K562 (cell line): Measurements from ENCODE around the gene PRKACG. TPM values are rescaled to one million over a fixed set of nuclear protein-coding genes. Genes with fewer than 3 reads are reported as not detected.

Source experiments
- ATAC-seq: fragments of 200-7000 bp; cut with Tn5 transposase; 3 replicates; pipeline ENCODE4 v1.9.1; 2020; ENCODE audit warnings: moderate library complexity
- BruUV-seq: library from RNA; stranded (reverse); fragments of 400-500 nt; replicated peaks from 2 replicates; lab custom pipeline; 2021; lab: Mats Ljungman, UMichigan
- CTCF ChIA-PET: fragments of 300-600 bp; formaldehyde crosslinking; extraction: SDS; loops from one replicate; lab custom pipeline; 2021; ENCODE audit warnings: low intra/inter-chr PET ratio; lab: Yijun Ruan, JAX
- POLR2A ChIA-PET: fragments of 300-600, 350-650 bp; sonication (Branson Sonifier 250); formaldehyde crosslinking; extraction: SDS; loops from one replicate; lab custom pipeline; 2021; ENCODE audit warnings: antibody characterized with exemption, inconsistent platforms; lab: Yijun Ruan, JAX
- DNase-seq, 4 experiments: peaks; one replicate each; pipeline versions ENCODE4 v3.0.0 to v3.0.0-alpha.2; 2011 to 2018; ENCODE audit warnings: low spot score in 3 of 4, mixed read lengths in 3 of 4; ENCODE audit errors: extremely low read depth in 1 of 4
- FAIRE-seq: peaks from 2 replicates; lab custom pipeline; 2011; peaks lifted over from hg19 to GRCh38; lab: Jason Lieb, UNC
- H2AFZ ChIP-seq: 2 replicates; pipeline ENCODE4 v1.6.0; 2011; ENCODE audit warnings: low read depth, low read length, control low read depth, inconsistent platforms
- H3K27ac ChIP-seq: fragments of 200-600 bp; 3 replicates; pipeline ENCODE4 v1.8.0; 2011; ENCODE audit warnings: low read depth, mild to moderate bottlenecking, control low read depth, inconsistent platforms, low read length, moderate library complexity, mixed read lengths; ENCODE audit errors: extremely low read depth
- H3K27me3 ChIP-seq, 2 experiments: fragments of 300-600 bp in 1 of 2; 2 replicates in 1 of 2; 3 replicates in 1 of 2; pipeline versions ENCODE4 v1.6.0 to v1.8.0; 2011; ENCODE audit warnings: inconsistent platforms in 2 of 2, low read length in 2 of 2, mild to moderate bottlenecking in 1 of 2, mixed read lengths in 1 of 2, moderate library complexity in 1 of 2; ENCODE audit not compliant: control insufficient read depth in 2 of 2, insufficient read depth in 2 of 2
- H3K36me3 ChIP-seq: fragments of 300-600 bp; 3 replicates; pipeline ENCODE4 v1.8.0; 2011; ENCODE audit warnings: mild to moderate bottlenecking, low read length, inconsistent platforms; ENCODE audit not compliant: control insufficient read depth, insufficient read depth
- H3K4me1 ChIP-seq, 2 experiments: fragments of 200-600 bp in 1 of 2; replicated peaks in 1 of 2; 2 replicates in 1 of 2; 3 replicates in 1 of 2; pipeline versions ENCODE4 v1.5.1 to v1.8.0; 2011; ENCODE audit warnings: inconsistent platforms in 2 of 2, low read length in 2 of 2, mild to moderate bottlenecking in 1 of 2, mixed read lengths in 1 of 2, moderate library complexity in 1 of 2; ENCODE audit not compliant: control insufficient read depth in 2 of 2, insufficient read depth in 2 of 2
- H3K4me2 ChIP-seq: 2 replicates; pipeline ENCODE4 v1.6.1; 2011; ENCODE audit warnings: low read length, control low read depth, inconsistent platforms, mixed read lengths; ENCODE audit not compliant: insufficient read depth
- H3K4me3 ChIP-seq: fragments of 200-600 bp; sonication (generic), shearing (Covaris generic); 2 replicates; pipeline ENCODE4 v1.5.1; 2016; ENCODE audit warnings: control low read depth, inconsistent platforms
- H3K79me2 ChIP-seq: fragments of 200-600 bp; 3 replicates; pipeline ENCODE4 v1.8.0; 2011; ENCODE audit warnings: low read length, inconsistent platforms; ENCODE audit not compliant: control insufficient read depth, insufficient read depth
- H3K9ac ChIP-seq, 2 experiments: 2 replicates each; pipeline versions ENCODE4 v1.6.0 to v1.6.1; 2011; ENCODE audit warnings: low read depth in 2 of 2, low read length in 2 of 2, control low read depth in 1 of 2, inconsistent platforms in 1 of 2, mild to moderate bottlenecking in 1 of 2, mixed read lengths in 1 of 2; ENCODE audit not compliant: insufficient read depth in 1 of 2
- H3K9me1 ChIP-seq: one replicate; pipeline ENCODE4 v1.6.0; 2011; ENCODE audit warnings: inconsistent platforms, mild to moderate bottlenecking, low read length, moderate library complexity; ENCODE audit not compliant: control insufficient read depth, insufficient read depth
- H3K9me3 ChIP-seq: replicated peaks from 2 replicates; pipeline ENCODE4 v1.5.1; 2011; ENCODE audit warnings: low read depth, low read length, inconsistent platforms; ENCODE audit not compliant: control insufficient read depth, insufficient read depth
- H4K20me1 ChIP-seq: replicated peaks from 2 replicates; pipeline ENCODE4 v1.6.1; 2011; ENCODE audit warnings: low read length, inconsistent platforms, mixed read lengths; ENCODE audit not compliant: control insufficient read depth, insufficient read depth
- CBX3 ChIP-seq, 2 experiments: IDR thresholded peaks; 1 replicate in 1 of 2; 2 replicates in 1 of 2; pipeline ENCODE4 v1.6.1; 2012; ENCODE audit warnings: inconsistent platforms in 2 of 2, low read length in 2 of 2, borderline replicate concordance in 1 of 2, control low read depth in 1 of 2
- L3MBTL2 ChIP-seq: fragments of 450-650 bp; IDR thresholded peaks from 2 replicates; pipeline ENCODE4 v1.6.1; 2016; ENCODE audit warnings: mild to moderate bottlenecking, moderate library complexity
- MAFG ChIP-seq: fragments of 450-650 bp; conservative IDR thresholded peaks from 2 replicates; pipeline ENCODE4 v1.6.1; 2016; ENCODE audit warnings: missing genetic modification characterization, missing compliant biosample characterization
- NFE2 ChIP-seq: IDR thresholded peaks from 2 replicates; pipeline ENCODE4 v1.6.1; 2014; ENCODE audit warnings: antibody characterized with exemption, low read depth
- NFE2L1 ChIP-seq: fragments of 450-650 bp; IDR thresholded peaks from 2 replicates; pipeline ENCODE4 v1.6.1; 2016; ENCODE audit warnings: missing genetic modification characterization, low read depth, mild to moderate bottlenecking, missing compliant biosample characterization, moderate library complexity, borderline replicate concordance
- NR3C1 ChIP-seq: sonication (generic); formaldehyde crosslinking; IDR thresholded peaks from 2 replicates; pipeline ENCODE4 v1.8.1; 2022; ENCODE audit warnings: missing genetic modification reagents
- SIRT6 ChIP-seq: IDR thresholded peaks from one replicate; pipeline ENCODE4 v1.6.1; 2012; ENCODE audit warnings: low read depth, mild to moderate bottlenecking, control low read depth, inconsistent platforms, low read length, moderate library complexity
- STAT6 ChIP-seq: sonication (generic); formaldehyde crosslinking; IDR thresholded peaks from 2 replicates; pipeline ENCODE4 v1.8.1; 2023; ENCODE audit warnings: mild to moderate bottlenecking, missing genetic modification reagents
- TOE1 ChIP-seq, 2 experiments: fragments of 450-650 bp in 1 of 2; sonication (generic) in 1 of 2; formaldehyde crosslinking in 1 of 2; IDR thresholded peaks; 2 replicates each; pipeline versions ENCODE4 v1.7.1 to v1.8.0; 2016 to 2022; ENCODE audit warnings: borderline replicate concordance in 2 of 2, mild to moderate bottlenecking in 2 of 2, antibody characterized with exemption in 1 of 2, inconsistent platforms in 1 of 2, low read depth in 1 of 2, missing genetic modification reagents in 1 of 2, moderate library complexity in 1 of 2
- ZNF133 ChIP-seq: fragments of 250-450 bp; sonication (Bioruptor Pico); IDR thresholded peaks from 2 replicates; pipeline ENCODE4 v1.4.0; 2020; ENCODE audit warnings: mild to moderate bottlenecking
- ZNF174 ChIP-seq: fragments of 250-450 bp; sonication (Bioruptor Pico); IDR thresholded peaks from 2 replicates; pipeline ENCODE4 v1.4.0; 2020; ENCODE audit warnings: mild to moderate bottlenecking
- ZNF239 ChIP-seq: fragments of 250-450 bp; sonication (Bioruptor Pico); IDR thresholded peaks from 2 replicates; pipeline ENCODE4 v1.4.0; 2020; ENCODE audit warnings: mild to moderate bottlenecking
- ZNF282 ChIP-seq: sonication (generic); formaldehyde crosslinking; IDR thresholded peaks from 2 replicates; pipeline ENCODE4 v1.8.1; 2023; ENCODE audit warnings: missing genetic modification reagents
- ZNF316 ChIP-seq: fragments of 450-650 bp; IDR thresholded peaks from 2 replicates; pipeline ENCODE4 v1.6.1; 2016
- ZSCAN29 ChIP-seq: fragments of 450-650 bp; IDR thresholded peaks from 2 replicates; pipeline ENCODE4 v1.6.1; 2017
- WGBS: fragments of 100-300 bp; shearing (Covaris generic); methylation state at CpG from one replicate; pipeline ENCODE4 v1.1.6; 2016; ENCODE audit warnings: low coverage, mixed read lengths; ENCODE audit not compliant: insufficient coverage; ENCODE audit errors: missing lambda C conversion rate; 5-methylcytosine and 5-hydroxymethylcytosine counted together
- in situ Hi-C: fragments of 300-500 bp; cut with MboI; formaldehyde crosslinking; loops from 4 replicates; pipeline ENCODE4 v1.15.0; 2018; ENCODE audit warnings: inconsistent platforms, mixed read lengths
- intact Hi-C: fragments of 100-400 bp; cut with micrococcal nuclease; formaldehyde crosslinking; loops from 2 replicates; pipeline ENCODE4 v1.14.2; 2022
- polyA plus RNA-seq, 8 experiments: library from polyadenylated mRNA; depleted of rRNA in 4 of 8; stranded (reverse) in 5 of 8; unstranded in 3 of 8; fragments of >200 nt; fragmentation: Nextera tagmentation in 2 of 8; fragmentation: Illumina TruSeq in 1 of 8; extraction: Ambion mirVana in 2 of 8; extraction: Trizol in 1 of 8; gene quantifications; 2 replicates each; pipeline versions ENCODE4 v1.2.1 to v1.2.3, GENCODE V29; 2011 to 2014; ENCODE audit warnings: inconsistent platforms in 1 of 8, missing spikeins in 1 of 8
- total RNA-seq, 7 experiments: library from RNA; depleted of rRNA in 6 of 7; stranded (reverse); fragments of >200 nt in 6 of 7; fragmentation: Illumina TruSeq in 2 of 7; extraction: Trizol in 2 of 7; gene quantifications; 2 replicates each; pipeline versions ENCODE4 v1.2.1 to v1.2.3, GENCODE V29; 2011 to 2021; ENCODE audit warnings: low replicate concordance in 1 of 7
- TF ChIP-seq, protein P1 (sequence below): fragments of 450-650 bp; IDR thresholded peaks from 2 replicates; pipeline ENCODE4 v1.6.1; 2017; ENCODE audit warnings: antibody characterized with exemption, mild to moderate bottlenecking

Gene PRKACG
- total and polyA plus RNA-seq, 9 of the 15 experiments (the other 6 are each of a cell fraction or from before 2014, with no cell fraction given), result not detected

GRCh38 chr9:68974901-68975300 lies 39.0 kb downstream of the PRKACG start:
- DNase-seq, result peak in 1 of 4 experiments; percentile 23
- 24% methylated on average over 3 of the region's 3 CpGs for WGBS
- H3K27ac ChIP-seq, result peak overlapping the region; percentile 57
- BruUV-seq, result no TSS peak
- H3K4me2 ChIP-seq, result peak overlapping the region; percentile 13; the same call in 1 of the 2 replicates
- H3K9me3 ChIP-seq, result peaks cover 5% of the 10 kb centered on the region; the same call in 1 of the 2 replicates
- H3K4me3 ChIP-seq, result no peak overlapping the region
- no peaks in the 10 kb centered on the region for H3K36me3 ChIP-seq
- no peaks in the 10 kb centered on the region for H3K9me1 ChIP-seq
- no peaks in the 10 kb centered on the region for H4K20me1 ChIP-seq
- peak; percentile 66 for ATAC-seq
- ChIA-PET CTCF (no interaction called here), POLR2A (interaction anchor here (1.0 to 1.4 kb wide), 2 partner anchors 9 to 10 kb away, joined by 3 to 6 read pairs; no protein-coding TSS in a partner anchor)
- in situ Hi-C loops (no loop called here), intact Hi-C loops (no loop called here)
- H2AFZ ChIP-seq, result peak overlapping the region; percentile 33
- peak; percentile 61 for FAIRE-seq
- H3K4me1 ChIP-seq, result peaks cover 9 to 51% of the 10 kb centered on the region in 2 experiments; a peak in 4 of 5 replicates
- no peaks in the 10 kb centered on the region; the same call in 2 of the 3 replicates for H3K79me2 ChIP-seq
- H3K9ac ChIP-seq, result peak overlapping the region; percentile 49 to 68; a peak in 3 of 4 replicates
- H3K27me3 ChIP-seq, result no peaks in the 10 kb centered on the region
- no peak for TF ChIP-seq CBX3 (IDR thresholded peaks at IDR 0.05; ENCODE audit: borderline replicate concordance in 1 of 2, low read length in 2 of 2)
- TF ChIP-seq STAT6 (CRISPR knock-in tag), result no peak
- no peak for TF ChIP-seq ZNF133 (CRISPR knock-in tag)
- peak; percentile 82 for TF ChIP-seq NFE2
- TF ChIP-seq ZNF239, result no peak
- TF ChIP-seq L3MBTL2, result 0 out of 2 replicates have a peak, but pooled peaks have one; percentile 17
- TF ChIP-seq, protein P1, sequence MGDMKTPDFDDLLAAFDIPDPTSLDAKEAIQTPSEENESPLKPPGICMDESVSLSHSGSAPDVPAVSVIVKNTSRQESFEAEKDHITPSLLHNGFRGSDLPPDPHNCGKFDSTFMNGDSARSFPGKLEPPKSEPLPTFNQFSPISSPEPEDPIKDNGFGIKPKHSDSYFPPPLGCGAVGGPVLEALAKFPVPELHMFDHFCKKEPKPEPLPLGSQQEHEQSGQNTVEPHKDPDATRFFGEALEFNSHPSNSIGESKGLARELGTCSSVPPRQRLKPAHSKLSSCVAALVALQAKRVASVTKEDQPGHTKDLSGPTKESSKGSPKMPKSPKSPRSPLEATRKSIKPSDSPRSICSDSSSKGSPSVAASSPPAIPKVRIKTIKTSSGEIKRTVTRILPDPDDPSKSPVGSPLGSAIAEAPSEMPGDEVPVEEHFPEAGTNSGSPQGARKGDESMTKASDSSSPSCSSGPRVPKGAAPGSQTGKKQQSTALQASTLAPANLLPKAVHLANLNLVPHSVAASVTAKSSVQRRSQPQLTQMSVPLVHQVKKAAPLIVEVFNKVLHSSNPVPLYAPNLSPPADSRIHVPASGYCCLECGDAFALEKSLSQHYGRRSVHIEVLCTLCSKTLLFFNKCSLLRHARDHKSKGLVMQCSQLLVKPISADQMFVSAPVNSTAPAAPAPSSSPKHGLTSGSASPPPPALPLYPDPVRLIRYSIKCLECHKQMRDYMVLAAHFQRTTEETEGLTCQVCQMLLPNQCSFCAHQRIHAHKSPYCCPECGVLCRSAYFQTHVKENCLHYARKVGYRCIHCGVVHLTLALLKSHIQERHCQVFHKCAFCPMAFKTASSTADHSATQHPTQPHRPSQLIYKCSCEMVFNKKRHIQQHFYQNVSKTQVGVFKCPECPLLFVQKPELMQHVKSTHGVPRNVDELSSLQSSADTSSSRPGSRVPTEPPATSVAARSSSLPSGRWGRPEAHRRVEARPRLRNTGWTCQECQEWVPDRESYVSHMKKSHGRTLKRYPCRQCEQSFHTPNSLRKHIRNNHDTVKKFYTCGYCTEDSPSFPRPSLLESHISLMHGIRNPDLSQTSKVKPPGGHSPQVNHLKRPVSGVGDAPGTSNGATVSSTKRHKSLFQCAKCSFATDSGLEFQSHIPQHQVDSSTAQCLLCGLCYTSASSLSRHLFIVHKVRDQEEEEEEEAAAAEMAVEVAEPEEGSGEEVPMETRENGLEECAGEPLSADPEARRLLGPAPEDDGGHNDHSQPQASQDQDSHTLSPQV, result peak; percentile 73
- peak; percentile 72 for TF ChIP-seq ZNF316
- no peak for TF ChIP-seq SIRT6
- TF ChIP-seq NR3C1 (CRISPR knock-in tag), result no peak
- TF ChIP-seq ZSCAN29, result no peak
- no peak for TF ChIP-seq ZNF174 (CRISPR knock-in tag)
- peak; percentile 28; the same call in 1 of the 2 replicates for TF ChIP-seq NFE2L1
- no peak for TF ChIP-seq TOE1 (IDR thresholded peaks at IDR 0.05; ENCODE audit: borderline replicate concordance)
- TF ChIP-seq TOE1 (CRISPR knock-in tag; IDR thresholded peaks at IDR 0.05; ENCODE audit: borderline replicate concordance, low read depth), result no peak
- no peak for TF ChIP-seq ZNF282
- peak; percentile 80 for TF ChIP-seq MAFG (tag)
